Stimulated activated naive CD8-positive, alpha-beta T cell treated with anti-CD3 and anti-CD28 coated beads, Interleukin-15, amount 100 ng/mL, for 72 hours (primary cell): Measurements from ENCODE around the gene EME2.
"Not testable (repeated sequence)": the region's sequence is repeated elsewhere in the genome, so short reads cannot be mapped to it uniquely, and the experiment has no call there.

Source experiments
- ATAC-seq: fragments of 150-1000 bp; cut with Tn5 transposase; 2 replicates; pipeline ENCODE4 v1.10.0; 2021; ENCODE audit warnings: mild to moderate bottlenecking, moderate library complexity
- DNase-seq, 2 donors: peaks; one replicate each; pipeline ENCODE4 v3.0.0; 2021 to 2022
- H3K27ac Mint-ChIP-seq, 2 donors: one replicate each; pipeline ENCODE4 v1.8.0; 2022; ENCODE audit warnings: mild to moderate bottlenecking in 2 of 2, mixed read lengths in 2 of 2, moderate library complexity in 2 of 2
- H3K27me3 Mint-ChIP-seq: one replicate; pipeline ENCODE4 v1.8.0; 2022; ENCODE audit warnings: mixed read lengths
- H3K4me1 Mint-ChIP-seq: one replicate; pipeline ENCODE4 v1.8.0; 2022; ENCODE audit warnings: mild to moderate bottlenecking, mixed read lengths
- H3K4me3 Mint-ChIP-seq, 2 donors: one replicate each; pipeline ENCODE4 v1.8.0; 2022; ENCODE audit warnings: mild to moderate bottlenecking in 2 of 2, mixed read lengths in 2 of 2, moderate library complexity in 1 of 2
- H3K9me3 Mint-ChIP-seq, 2 donors: one replicate each; pipeline ENCODE4 v1.8.0; 2022; ENCODE audit warnings: mixed read lengths in 2 of 2

Gene EME2

DNA sequence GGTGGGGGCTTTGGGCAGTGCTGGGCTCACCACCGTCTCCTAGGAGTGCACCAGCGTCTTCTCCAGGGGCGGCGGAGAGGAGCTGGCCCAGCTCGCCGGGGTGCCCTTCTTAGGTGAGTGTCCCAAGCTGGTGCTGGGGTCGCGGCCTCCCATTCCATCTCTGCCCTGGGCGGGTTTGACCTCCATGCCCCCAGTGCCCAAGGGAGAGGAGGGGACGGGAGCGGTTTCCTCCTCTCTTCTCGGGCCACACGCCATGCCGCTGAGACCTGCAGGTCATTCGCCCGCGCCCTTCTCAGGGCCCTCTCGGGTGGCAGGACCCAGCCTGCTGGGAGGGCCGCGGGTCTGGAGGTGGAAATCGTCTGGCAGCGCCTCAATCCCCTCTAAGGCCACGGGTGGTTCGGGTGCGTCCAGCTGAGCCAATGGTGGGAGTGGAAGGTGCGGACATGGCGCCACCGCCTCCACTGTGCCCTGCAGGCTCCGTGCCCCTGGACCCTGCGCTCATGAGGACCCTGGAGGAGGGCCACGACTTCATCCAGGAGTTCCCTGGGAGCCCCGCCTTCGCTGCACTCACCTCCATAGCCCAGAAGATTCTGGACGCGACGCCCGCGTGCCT is 15.6 kb downstream of the EME2 start:
- Mint-ChIP-seq H3K4me1 (peaks cover 28% of the 10 kb centered on the region), H3K27ac (no peak overlapping the region), H3K27me3 (no peaks in the 10 kb centered on the region), H3K4me3 (no peak overlapping the region), H3K9me3 (no peaks in the 10 kb centered on the region)
- DNase-seq, result no peak
- no peak for ATAC-seq

- peaks cover 23% of the 10 kb centered on the region for H3K4me1 Mint-ChIP-seq
- DNase-seq, result no peak
These were observed 16.1 kb downstream of the EME2 start for GRCh38 chr16:1788708-1789100.

DNA sequence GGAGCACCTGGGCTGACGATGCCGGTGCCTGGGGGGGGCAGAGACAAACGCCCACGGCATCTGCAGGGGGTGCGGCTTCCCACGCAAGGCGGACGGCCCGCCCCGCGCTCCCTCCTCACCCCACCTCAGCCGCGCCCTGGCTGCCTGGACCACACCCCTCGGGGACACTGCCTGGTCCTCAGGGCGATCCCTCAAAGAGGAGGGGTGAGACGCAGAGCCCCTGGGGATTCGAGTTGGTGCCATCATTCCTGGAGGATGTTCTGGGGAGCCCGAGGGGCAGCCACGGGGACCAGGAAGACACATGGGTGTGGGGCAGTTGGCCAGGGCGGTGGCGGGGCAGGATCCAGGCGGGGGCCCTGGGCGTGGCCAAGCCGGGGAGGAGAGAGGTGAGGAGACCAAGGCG is 17.0 kb downstream of the EME2 start:
- H3K4me3 Mint-ChIP-seq, result no peak overlapping the region
- ATAC-seq (no peak), DNase-seq (peak in 1 of 2 donors; percentile 12)
- no peak overlapping the region for H3K27ac Mint-ChIP-seq
- H3K27me3 Mint-ChIP-seq, result no peaks in the 10 kb centered on the region
- peaks cover 17% of the 10 kb centered on the region for H3K4me1 Mint-ChIP-seq
- no peaks in the 10 kb centered on the region for H3K9me3 Mint-ChIP-seq

More at GRCh38 chr16:1788708-1789100, 16.1 kb downstream of the EME2 start:
- no peaks in the 10 kb centered on the region for H3K9me3 Mint-ChIP-seq
- no peaks in the 10 kb centered on the region for H3K27me3 Mint-ChIP-seq
- no peak overlapping the region for H3K27ac Mint-ChIP-seq
- no peak for ATAC-seq
- no peak overlapping the region for H3K4me3 Mint-ChIP-seq

- ATAC-seq (no peak), DNase-seq (no peak)
- Mint-ChIP-seq H3K27me3 (no peaks in the 10 kb centered on the region), H3K4me3 (no peak overlapping the region), H3K27ac (no peak overlapping the region), H3K9me3 (no peaks in the 10 kb centered on the region), H3K4me1 (peaks cover 13% of the 10 kb centered on the region)
These were observed 17.6 kb downstream of the EME2 start for GRCh38 chr16:1790261-1790610.

GRCh38 chr16:1790611-1791255 is 18.1 kb downstream of the EME2 start:
- no peak for ATAC-seq
- no peak for DNase-seq
- H3K27me3 Mint-ChIP-seq, result no peaks in the 10 kb centered on the region
- no peak overlapping the region for H3K27ac Mint-ChIP-seq
- H3K9me3 Mint-ChIP-seq, result no peaks in the 10 kb centered on the region
- peaks cover 8% of the 10 kb centered on the region for H3K4me1 Mint-ChIP-seq
- no peak overlapping the region for H3K4me3 Mint-ChIP-seq

- no peak overlapping the region for H3K27ac Mint-ChIP-seq
- no peaks in the 10 kb centered on the region for H3K9me3 Mint-ChIP-seq
- no peak for ATAC-seq
- no peak overlapping the region for H3K4me3 Mint-ChIP-seq
- H3K27me3 Mint-ChIP-seq, result no peaks in the 10 kb centered on the region
- peaks cover 6% of the 10 kb centered on the region for H3K4me1 Mint-ChIP-seq
- DNase-seq, result peak in 1 of 2 donors; percentile 10
These were observed 18.8 kb downstream of the EME2 start for GRCh38 chr16:1791256-1791942.

DNA sequence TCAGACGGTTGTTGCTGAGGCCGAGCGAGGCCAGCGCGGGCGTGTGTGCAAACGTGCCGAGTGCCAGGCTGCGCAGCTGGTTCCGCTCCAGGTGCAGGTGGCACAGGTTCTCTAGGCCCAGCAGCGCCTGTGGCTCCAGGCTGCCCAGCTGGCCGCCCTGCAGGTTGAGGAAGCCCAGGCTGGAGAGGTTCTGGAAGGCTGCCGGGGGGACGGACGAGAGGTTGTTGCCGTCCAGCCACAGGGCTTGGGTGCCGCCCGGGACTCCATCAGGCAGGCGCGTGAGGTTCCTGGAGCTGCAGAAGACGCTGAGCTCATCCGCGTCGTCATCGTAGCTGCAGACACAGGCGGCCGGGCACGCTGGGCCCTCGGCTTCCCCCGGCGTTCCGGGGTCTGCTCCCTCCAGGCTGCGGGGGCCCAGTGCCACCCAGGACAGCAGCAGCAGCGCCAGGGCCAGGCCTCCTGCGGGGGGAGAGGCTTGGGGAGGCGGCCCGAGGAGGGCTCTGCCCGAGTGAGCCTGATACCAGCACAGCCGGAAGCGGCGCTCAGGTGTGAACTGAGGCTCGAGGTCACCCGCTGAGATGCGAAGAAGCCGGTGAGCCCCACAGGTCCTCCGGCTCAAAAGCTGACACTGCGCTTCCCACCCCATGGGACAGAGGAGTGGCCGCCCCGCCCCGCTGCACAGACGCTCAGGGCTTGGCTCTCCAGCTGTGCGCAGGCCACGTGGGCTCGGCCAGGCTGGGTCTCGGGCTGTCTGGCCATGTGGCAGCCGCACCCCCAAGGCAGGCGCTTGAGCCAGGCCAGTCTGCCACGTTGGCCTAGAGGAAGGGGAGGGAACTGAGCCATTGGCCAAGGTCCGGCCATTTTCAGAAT is 19.6 kb downstream of the EME2 start:
- H3K27me3 Mint-ChIP-seq, result no peaks in the 10 kb centered on the region
- no peak overlapping the region for H3K27ac Mint-ChIP-seq
- H3K4me1 Mint-ChIP-seq, result peaks cover 6% of the 10 kb centered on the region
- H3K4me3 Mint-ChIP-seq, result no peak overlapping the region
- H3K9me3 Mint-ChIP-seq, result peaks cover 0 to 4% of the 10 kb centered on the region in 2 donors
- no peak for ATAC-seq
- no peak for DNase-seq

- Mint-ChIP-seq H3K4me3 (no peak overlapping the region), H3K4me1 (peaks cover 6% of the 10 kb centered on the region), H3K27ac (no peak overlapping the region), H3K9me3 (peaks cover 0 to 8% of the 10 kb centered on the region in 2 donors), H3K27me3 (no peaks in the 10 kb centered on the region)
- peak; percentile 16 for ATAC-seq
- peak in 1 of 2 donors; percentile 8 for DNase-seq
These were observed 20.4 kb downstream of the EME2 start for GRCh38 chr16:1792836-1793577.

DNA sequence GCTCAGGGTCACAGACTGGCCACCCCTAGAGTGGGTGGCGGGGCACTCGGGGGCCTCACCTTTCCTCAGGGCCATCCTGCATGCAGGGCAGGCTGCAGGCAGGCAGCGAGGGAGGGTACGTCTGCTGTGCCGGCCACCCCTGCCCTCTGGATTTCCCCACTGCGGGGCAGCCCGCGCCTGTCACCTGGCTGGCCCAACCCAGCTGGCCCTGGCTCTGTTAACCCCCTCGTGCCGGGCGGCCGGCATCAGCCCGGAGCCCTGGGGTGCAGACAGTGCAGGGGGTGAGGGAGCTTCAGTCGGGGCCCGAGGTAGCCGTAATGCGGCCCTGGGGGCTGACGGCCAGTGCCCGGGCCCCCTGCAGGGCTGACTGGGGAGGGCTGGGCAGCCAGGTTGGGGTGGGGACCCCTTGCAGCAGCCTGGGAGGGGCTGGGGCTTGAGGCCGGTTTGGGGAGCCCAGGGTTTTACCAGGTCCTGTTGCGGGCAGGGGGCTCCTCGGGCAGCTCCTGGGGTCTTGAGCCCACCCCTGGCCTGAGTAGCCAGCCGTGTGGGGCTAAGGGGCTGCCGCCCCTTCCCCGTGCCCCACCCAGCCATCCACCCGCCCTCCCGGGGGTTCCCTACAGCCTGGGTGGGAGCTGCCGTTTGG is 21.1 kb downstream of the EME2 start, which contains the start of gene IGFALS:
TSS of gene IGFALS (minus strand) at position 128 of the 643 bp plus-strand sequence. CDS start at position 75, 53 bp downstream.
- ATAC-seq (peak; percentile 14), DNase-seq (peak in 1 of 2 donors; percentile 11)
- peaks cover 4% of the 10 kb centered on the region for H3K4me1 Mint-ChIP-seq
- no peak within 1 kb of the TSS for H3K27ac Mint-ChIP-seq
- H3K4me3 Mint-ChIP-seq, result no peak within 1 kb of the TSS
- H3K9me3 Mint-ChIP-seq, result peaks cover 0 to 8% of the 10 kb centered on the region in 2 donors
- H3K27me3 Mint-ChIP-seq, result no peaks in the 10 kb centered on the region

GRCh38 chr16:1794221-1794871 is 21.7 kb downstream of the EME2 start:
- ATAC-seq, result no peak

DNA sequence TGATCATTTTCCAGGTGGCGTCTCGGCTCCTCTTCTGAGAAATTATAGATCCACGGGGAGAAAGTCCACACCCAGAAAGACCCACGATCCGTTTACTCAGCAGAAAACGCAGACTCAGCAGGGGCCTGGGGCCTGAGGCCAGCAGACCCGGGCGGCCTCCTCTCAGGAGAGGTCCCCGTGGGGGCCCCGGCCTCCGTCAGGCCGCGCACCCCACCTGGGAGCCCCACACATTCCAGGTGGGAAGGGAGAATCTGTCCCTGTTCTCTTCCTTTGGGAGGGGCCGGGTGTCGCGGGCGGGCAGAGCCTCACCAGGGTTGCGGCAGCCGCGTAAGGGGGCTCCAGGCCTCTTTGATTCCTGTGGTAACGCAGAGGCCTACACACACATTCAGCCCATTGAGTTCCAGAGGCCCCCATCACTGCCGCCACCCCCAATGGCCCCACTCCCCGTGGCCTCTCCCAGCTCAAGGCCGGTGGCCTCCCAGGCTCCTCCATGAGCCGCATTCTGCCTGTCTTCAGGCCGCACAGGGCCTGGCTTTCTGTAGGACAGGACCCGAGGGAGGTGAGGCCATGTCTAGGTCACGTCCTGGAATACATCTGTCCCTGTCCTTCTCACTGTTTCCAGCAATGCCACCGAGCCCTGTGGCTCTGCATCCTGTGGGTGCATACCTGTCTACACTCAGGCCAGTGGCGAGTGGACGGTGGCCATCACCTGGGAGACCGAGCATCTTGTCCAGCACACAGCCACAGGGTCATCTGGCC is 22.5 kb downstream of the EME2 start:
- H3K27ac Mint-ChIP-seq, result no peak overlapping the region
- DNase-seq, result no peak
- H3K4me3 Mint-ChIP-seq, result no peak overlapping the region
- H3K27me3 Mint-ChIP-seq, result no peaks in the 10 kb centered on the region
- H3K9me3 Mint-ChIP-seq, result peaks cover 13 to 22% of the 10 kb centered on the region in 2 donors
- H3K4me1 Mint-ChIP-seq, result no peaks in the 10 kb centered on the region
- ATAC-seq, result no peak

More at GRCh38 chr16:1794221-1794871, 21.7 kb downstream of the EME2 start:
- H3K27me3 Mint-ChIP-seq, result no peaks in the 10 kb centered on the region
- peaks cover 5 to 14% of the 10 kb centered on the region in 2 donors for H3K9me3 Mint-ChIP-seq
- H3K27ac Mint-ChIP-seq, result no peak overlapping the region
- DNase-seq, result peak in 1 of 2 donors; percentile 8
- no peaks in the 10 kb centered on the region for H3K4me1 Mint-ChIP-seq
- no peak overlapping the region for H3K4me3 Mint-ChIP-seq

DNA sequence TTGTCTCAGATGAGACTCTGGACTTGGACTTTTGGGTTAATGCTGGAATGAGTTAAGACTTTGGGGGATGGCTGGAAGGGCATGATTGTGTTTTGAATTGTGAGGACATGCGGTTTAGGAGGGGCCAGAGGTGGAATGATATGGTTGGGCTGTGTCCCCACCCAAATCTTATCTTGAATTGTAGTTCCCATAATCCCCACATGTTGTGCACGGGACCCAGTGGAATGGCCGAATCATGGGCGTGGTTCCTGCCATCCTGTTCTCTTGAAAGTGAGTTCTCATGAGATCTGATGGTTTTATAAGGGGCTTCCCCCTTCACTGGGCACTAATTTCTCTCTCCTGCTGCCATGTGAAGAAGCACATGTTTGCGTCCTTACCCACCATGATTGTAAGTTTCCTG is 26.7 kb downstream of the EME2 start:
- H3K4me1 Mint-ChIP-seq, H3K27me3 Mint-ChIP-seq, DNase-seq, ATAC-seq, H3K27ac Mint-ChIP-seq, H3K4me3 Mint-ChIP-seq: not testable (repeated sequence)
- peaks cover 13 to 23% of the 10 kb centered on the region in 2 donors for H3K9me3 Mint-ChIP-seq

- DNase-seq (no peak), ATAC-seq (no peak)
- no peaks in the 10 kb centered on the region for H3K4me1 Mint-ChIP-seq
- peaks cover 13 to 23% of the 10 kb centered on the region in 2 donors for H3K9me3 Mint-ChIP-seq
- H3K27me3 Mint-ChIP-seq, result no peaks in the 10 kb centered on the region
- no peak overlapping the region for H3K4me3 Mint-ChIP-seq
- peak overlapping the region in 1 of 2 donors; percentile 27 for H3K27ac Mint-ChIP-seq
These were observed 28.1 kb downstream of the EME2 start for GRCh38 chr16:1800701-1801100.
